GM21576 (cell line): Measurements from ENCODE around the gene ADAMTS19.

Source experiments
- ATAC-seq: cut with Tn5 transposase; IDR thresholded peaks from one replicate; pipeline ENCODE4 v1.9.1; 2021; ENCODE audit warnings: mild to moderate bottlenecking, moderate library complexity; ENCODE audit not compliant: unreplicated experiment

The ADAMTS19 gene

GRCh38 chr5:129461711-129462332 lies 1.7 kb downstream of the ADAMTS19 start:
- no peak for ATAC-seq

DNA sequence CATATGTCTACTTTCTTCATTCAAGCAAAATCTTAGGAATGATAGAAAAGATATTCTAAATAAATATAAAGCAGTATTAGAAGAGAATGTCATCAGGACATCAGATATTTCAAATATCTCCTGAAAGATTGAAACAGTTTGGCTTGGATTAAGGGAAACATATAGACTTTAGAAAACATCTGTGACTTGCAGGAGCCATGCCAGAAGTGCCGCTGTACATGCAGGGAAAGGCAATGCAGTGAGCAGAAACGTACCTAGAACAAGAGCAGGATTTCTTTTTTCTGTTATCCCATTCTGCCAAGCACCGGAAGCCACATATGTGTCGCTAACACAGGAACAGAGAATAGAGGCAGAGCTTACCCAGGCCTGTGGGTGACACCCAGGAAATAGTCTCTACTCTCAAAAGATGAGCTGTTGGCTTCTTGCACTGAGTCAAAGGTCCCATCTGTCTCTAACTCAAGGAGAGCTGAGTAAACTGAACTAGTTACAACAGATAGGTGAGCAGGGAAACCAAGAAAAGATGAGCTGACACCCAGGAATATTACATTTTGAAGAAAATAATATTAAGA lies 5.8 kb downstream of the ADAMTS19 start:
- ATAC-seq, result no peak

DNA sequence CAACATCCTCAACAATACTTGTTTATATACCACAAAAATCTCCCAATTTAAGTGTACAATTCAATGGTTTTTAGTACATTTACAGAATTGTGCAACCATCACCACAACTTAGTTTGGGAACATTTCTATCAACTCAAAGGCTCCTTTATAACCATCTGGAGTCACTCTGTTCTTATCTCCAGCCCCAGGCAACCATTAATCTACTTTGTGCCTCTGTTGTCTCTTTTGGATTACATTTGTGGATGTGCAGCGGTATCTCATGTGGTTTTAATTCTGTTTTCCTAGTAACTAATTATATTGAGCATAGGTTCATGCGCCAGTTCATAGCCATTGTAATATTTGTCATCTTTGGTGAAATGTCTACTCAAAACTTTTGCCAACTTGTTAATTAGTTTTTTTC lies 14.4 kb downstream of the ADAMTS19 start:
- no peak for ATAC-seq

GRCh38 chr5:129476751-129477150 lies 16.7 kb downstream of the ADAMTS19 start:
- no peak for ATAC-seq

GRCh38 chr5:129477532-129477931 lies 17.4 kb downstream of the ADAMTS19 start:
- ATAC-seq, result no peak

GRCh38 chr5:129481161-129481560 lies 21.1 kb downstream of the ADAMTS19 start:
- no peak for ATAC-seq

- ATAC-seq, result no peak
These were observed 36.3 kb downstream of the ADAMTS19 start for GRCh38 chr5:129496421-129496820.

DNA sequence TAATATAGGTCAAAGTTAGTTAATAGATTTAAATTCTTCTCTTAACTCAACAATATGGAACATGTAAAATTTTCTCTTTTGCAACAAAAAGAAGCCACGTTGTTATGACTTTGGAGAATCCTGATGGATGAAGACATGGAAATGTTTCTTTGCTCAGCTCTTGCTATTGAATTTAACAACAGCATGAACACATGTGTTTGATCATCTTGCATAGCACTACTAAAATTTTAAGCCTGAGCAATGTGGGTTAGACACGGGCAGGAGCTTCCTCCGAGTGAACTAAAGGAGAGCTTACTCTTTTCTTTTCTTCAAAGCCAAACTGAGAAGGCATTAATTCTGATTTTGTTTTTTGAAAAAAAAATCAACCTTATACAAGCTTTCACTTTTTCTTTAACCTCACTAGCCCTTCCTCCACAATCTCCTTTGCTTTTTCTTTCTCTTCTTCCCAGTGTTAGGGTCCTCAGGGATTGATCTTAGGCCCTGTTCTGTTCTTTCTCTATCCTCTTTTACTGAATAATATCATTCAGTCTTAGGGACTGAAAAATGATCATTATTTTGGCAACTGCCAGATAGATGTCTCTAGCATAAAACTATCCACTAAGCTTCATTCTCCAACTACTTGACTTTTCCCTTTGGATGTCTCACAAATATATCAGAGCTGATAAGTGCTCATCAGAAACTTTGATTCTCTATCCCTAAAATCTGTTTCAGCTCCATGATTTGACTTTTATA lies 36.9 kb downstream of the ADAMTS19 start:
- ATAC-seq, result no peak

GRCh38 chr5:129499208-129499852 lies 39.2 kb downstream of the ADAMTS19 start:
- peak; percentile 61 for ATAC-seq

DNA sequence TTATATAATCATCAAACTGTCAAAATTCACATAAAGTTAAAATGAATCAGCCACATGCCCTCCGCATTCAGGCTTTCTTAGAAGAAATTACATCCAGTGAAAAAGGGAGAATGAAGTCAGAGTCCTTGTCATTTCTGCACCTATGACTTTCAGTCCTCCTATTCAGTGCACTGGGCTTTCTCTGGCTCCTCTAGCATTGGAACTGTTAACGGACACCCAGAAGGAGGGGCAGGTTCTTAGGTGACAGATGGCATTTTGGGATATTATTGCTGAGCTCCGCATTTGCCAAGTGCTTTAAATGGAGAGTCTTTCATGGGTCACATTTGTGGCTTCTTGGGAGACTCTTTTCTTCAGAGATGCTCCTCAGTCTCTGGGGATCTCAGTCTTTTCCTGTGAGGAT lies 40.0 kb downstream of the ADAMTS19 start:
- no peak for ATAC-seq

- no peak for ATAC-seq
These were observed 46.0 kb downstream of the ADAMTS19 start for GRCh38 chr5:129506086-129506485.

DNA sequence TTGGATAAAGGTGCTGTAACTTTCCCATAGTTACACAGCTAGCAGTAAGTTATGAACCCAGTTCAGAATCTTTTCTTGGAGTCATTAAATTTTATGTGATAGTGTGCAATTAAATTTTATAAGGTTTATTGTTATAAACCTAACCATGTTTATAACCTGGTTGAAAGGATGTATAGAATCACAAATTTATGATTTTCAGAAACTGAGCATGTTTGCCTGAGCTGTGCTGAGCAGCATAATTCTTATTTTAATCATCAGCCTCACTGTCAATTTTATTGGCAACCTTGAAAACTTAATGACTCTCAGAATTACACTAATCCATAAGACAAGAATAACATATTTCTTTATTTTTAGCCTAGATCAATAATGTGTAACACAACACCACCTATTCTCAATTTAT lies 46.9 kb downstream of the ADAMTS19 start:
- ATAC-seq, result no peak

GRCh38 chr5:129507527-129507926 lies 47.4 kb downstream of the ADAMTS19 start:
- ATAC-seq, result no peak

DNA sequence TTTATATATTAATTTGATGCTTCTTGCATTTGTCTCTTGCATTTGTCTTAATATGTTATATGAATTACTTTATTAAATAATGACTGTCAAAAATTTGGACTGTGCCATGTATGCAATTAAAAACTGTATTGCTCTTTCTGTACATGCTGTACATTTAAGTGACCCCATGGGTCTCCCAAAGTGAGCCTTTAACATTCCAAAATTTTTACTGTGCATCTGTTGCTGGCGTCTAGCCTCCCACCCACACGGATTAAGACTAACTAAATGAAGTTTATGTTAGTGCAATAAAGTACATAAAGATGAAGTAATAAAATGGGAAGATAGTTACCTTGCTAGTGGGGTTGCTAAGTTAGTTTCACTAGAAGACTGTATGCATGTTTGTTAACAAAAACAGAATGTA lies 48.5 kb downstream of the ADAMTS19 start:
- ATAC-seq, result no peak

GRCh38 chr5:129509363-129509975 lies 49.4 kb downstream of the ADAMTS19 start:
- no peak for ATAC-seq

DNA sequence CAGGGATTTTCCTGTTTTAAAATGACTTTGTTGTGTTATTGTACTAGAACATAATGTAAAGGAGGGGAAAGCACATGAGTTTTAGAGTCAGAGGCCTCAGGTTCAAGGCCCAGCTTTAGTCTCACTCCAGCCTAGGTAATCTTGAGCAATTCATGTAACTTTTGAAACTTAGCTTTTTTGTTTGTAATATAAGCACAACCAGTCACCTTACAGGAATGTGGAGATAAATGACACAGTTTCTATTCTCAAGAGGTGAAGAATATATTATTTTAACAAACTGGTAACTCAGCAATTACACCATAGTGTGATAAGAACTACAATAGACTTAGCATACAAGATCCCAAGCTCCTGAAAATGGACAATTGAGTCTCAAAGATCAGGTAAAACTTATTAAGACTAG lies 51.2 kb downstream of the ADAMTS19 start:
- ATAC-seq, result no peak

DNA sequence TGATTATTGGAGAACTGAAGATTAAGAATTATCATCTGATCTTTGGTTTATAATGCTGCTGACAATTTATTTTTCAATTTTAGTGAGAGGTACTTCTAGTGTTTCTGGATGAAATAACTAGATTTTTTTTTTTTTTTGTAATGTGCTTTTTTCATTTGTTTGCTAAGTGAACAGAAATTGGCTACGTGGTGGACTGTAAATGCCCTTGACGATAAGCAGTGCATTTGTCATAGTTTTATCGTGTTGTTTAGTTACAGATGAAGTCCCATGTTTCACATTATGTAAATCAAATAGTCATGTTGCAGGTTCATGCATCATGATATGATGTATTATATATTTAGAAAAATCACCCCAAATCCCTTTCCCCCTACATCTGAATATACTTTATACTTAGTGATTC lies 81.0 kb downstream of the ADAMTS19 start:
- ATAC-seq, result no peak

DNA sequence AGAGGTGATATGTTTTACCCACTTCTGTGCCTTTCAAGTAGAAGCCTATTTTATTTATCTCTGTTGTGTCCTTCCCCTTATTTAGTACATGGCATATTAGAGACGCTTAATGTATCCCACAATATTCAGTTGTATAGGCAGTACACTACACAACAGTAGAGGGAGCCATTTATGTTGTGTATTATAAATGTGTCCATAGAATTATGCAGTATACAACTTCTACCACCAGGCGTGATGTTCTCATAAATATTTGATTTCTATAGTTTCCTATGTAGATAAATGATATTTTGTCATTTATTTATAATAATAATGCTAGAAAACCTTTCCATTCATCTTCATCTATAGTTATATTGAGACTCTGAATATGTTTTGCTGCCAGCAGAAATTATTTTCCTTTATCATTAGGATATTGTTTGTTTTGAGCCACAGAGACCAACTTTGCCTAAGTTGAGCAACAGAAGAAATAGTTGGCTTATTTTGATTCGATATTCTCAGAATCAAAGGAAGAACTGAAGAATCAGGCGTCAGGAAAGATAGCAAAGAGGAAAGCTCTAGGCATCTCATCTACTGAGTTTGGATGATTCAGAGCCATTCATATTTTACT lies 81.7 kb downstream of the ADAMTS19 start:
- peak; percentile 47 for ATAC-seq

DNA sequence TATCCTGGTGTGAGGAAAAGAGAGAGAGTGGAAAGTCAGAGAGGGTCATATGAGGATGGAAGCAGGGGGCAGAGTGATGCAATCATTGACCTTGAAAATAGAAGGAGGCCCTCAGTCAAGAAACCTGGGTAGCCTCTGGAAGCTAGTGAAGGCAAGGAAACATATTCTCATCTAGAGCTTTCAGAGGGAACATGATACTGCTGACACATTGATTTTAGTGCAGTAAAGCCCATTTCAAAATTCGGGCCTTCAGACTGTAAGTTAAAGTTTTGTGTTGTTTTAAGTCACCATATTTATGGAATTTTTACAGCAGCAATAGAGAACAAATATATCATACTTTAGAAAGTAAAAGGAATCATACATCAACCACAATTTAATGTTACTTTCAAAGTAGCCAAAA lies 87.0 kb downstream of the ADAMTS19 start:
- ATAC-seq, result no peak

- ATAC-seq, result no peak
These were observed 94.2 kb downstream of the ADAMTS19 start for GRCh38 chr5:129554134-129554904.
